ENCODE data around the gene BGLAP.

The BGLAP gene

DNA sequence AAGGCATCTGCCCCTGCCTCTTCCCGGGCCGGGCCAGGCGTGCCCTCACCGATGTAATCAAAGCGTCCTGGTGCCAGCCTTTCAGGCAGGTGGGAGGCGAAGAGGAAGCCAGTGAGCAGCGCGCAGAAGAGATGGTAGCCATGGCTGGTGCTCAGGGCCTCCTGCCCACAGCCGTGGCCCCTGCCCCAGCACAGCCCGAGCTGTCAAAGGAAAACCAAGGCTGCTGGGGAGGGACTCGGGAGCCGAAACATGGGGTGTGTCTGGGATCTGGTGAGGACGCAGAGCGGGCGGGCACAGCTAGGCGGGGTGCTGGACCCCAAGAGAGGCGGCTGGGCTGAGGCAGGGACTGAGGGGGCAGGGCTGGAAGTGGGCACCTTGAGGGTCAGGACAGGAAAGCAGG is 2.7 kb downstream of the BGLAP start:
- Histone ChIP-seq H3K4me1 (ENCODE audit: control insufficient read depth in 1 of 2, insufficient read depth in 2 of 2, low read length in 2 of 2) (peaks cover 4 to 29% of the 10 kb centered on the region in 2 donors), H3K4me3 (ENCODE audit: low read depth in 1 of 2, low read length in 2 of 2) (no peak overlapping the region), H3K36me3 (ENCODE audit: control insufficient read depth in 1 of 2, insufficient read depth in 2 of 2, low read length in 2 of 2) (peaks cover 7 to 26% of the 10 kb centered on the region in 2 donors), H3K27ac (ENCODE audit: low read length) (no peak overlapping the region), H3K27me3 (ENCODE audit: low read depth, low read length) (peaks cover 11% of the 10 kb centered on the region), H3K9me3 (ENCODE audit: control insufficient read depth in 1 of 2, low read length in 2 of 2) (no peaks in the 10 kb centered on the region)

DNA sequence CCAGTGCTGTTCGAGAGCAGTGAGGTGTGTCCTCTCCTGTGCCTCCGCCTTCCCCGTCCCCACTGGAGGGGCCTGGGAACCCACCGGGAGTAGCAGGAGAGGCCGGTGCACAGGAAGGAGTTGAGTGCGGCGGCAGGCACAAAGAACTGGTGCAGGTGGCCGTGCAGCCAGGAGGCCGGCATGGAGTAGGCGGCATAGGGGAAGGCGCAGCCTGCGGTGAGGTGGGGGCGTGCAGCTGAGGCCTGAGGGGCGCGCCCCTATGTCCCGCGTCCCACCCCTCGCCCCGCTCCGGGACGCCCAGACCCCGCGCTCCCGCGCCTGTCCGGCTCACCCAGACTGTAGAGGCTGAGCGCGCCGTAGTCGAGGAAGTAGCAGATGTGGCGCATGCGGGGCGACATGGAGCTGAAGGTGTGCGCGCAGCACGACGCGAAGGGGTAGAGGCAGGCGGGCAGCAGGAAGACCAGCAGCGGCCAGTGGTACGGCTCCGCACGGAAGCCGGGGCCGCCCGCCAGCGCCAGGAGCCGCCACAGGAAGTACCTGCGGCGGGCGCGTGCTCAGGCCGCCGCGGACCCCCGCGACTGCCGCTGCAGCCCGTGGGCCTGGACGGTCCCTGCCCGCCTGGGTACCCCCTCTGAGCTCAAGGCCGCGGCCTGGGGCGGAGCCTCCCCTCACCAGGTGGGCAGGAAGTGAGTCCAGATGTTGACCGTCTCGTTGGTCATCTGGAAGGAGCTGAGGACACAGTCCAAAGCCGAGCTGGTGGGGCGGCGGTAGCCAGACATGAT is 3.7 kb downstream of the BGLAP start:
- H3K36me3 ChIP-seq (ENCODE audit: control insufficient read depth in 1 of 2, insufficient read depth in 2 of 2, low read length in 2 of 2) = peaks cover 6 to 32% of the 10 kb centered on the region in 2 donors
- peaks cover 11% of the 10 kb centered on the region for H3K27me3 ChIP-seq (ENCODE audit: low read depth, low read length)
- no peaks in the 10 kb centered on the region for H3K9me3 ChIP-seq (ENCODE audit: control insufficient read depth in 1 of 2, low read length in 2 of 2)
- peaks cover 4 to 29% of the 10 kb centered on the region in 2 donors for H3K4me1 ChIP-seq (ENCODE audit: control insufficient read depth in 1 of 2, insufficient read depth in 2 of 2, low read length in 2 of 2)
- H3K27ac ChIP-seq (ENCODE audit: low read length) = no peak overlapping the region
- peak overlapping the region; percentile 11 to 30 for H3K4me3 ChIP-seq (ENCODE audit: low read depth in 1 of 2, low read length in 2 of 2)

DNA sequence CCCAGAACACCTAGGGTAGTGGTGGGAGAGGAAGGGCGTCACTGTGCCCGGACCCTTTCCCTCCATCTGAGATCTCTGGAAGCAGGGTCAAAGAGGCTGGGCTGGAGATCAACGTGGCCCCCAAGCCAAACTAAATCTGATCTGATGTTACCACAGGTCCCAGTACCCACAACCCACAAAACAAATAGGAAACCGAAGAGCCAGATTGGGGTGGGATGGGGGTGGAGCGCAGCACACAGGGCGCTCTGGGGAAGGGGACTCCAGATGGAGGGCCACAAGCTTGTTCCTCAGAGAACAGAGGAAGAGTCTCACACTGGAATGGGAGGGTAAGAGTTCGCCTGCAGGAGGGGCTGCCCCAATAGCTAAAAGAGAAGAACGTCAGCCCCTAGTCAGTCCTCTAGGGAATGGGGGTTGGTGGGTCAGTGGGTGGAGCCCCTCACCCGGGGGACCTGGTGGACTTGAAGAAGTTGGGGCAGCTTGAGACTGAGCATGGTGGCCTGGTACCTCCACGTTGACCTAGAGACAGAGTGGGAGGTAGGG is 4.3 kb downstream of the BGLAP start:
- peaks cover 11% of the 10 kb centered on the region for H3K27me3 ChIP-seq (ENCODE audit: low read depth, low read length)
- H3K36me3 ChIP-seq (ENCODE audit: control insufficient read depth in 1 of 2, insufficient read depth in 2 of 2, low read length in 2 of 2) = peaks cover 12 to 33% of the 10 kb centered on the region in 2 donors
- peak overlapping the region in 1 of 2 donors; percentile 30 for H3K4me3 ChIP-seq (ENCODE audit: low read depth in 1 of 2, low read length in 2 of 2)
- no peak overlapping the region for H3K27ac ChIP-seq (ENCODE audit: low read length)
- H3K9me3 ChIP-seq (ENCODE audit: control insufficient read depth in 1 of 2, low read length in 2 of 2) = no peaks in the 10 kb centered on the region
- H3K4me1 ChIP-seq (ENCODE audit: control insufficient read depth in 1 of 2, insufficient read depth in 2 of 2, low read length in 2 of 2) = peaks cover 4 to 29% of the 10 kb centered on the region in 2 donors

DNA sequence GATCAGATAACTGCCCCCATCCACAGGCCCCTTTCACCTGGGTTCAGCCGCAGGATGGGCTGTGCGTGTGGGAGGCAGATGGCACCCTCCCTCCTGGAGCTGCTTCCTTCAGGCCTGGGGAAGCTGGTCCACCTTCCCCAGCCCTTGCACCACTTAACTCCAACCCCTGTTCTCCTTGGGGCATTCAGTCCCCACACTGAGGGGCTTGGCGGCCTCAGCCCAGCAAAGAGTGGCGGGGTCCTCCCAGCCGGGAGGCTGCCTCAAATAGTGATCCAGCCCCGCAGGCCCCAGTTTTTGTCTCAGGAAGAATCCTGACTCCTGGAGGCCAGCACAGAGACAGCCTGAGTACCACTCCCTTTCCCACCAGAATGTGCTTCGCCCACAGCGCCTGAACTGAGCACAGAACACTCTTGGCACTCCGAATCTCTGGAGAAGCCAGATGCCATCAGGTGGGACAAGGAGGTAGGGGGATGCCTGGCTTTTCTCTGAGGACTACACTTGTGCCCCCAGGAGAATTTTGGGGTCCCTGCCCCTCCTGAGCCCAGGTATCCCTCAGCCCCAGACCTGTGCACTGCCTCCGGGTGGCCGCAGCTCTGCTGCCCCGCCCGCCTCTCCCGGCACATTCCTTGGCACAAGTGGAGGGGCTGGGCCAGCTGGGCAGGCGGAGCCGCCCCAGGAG is 4.9 kb downstream of the BGLAP start:
- Histone ChIP-seq H3K4me1 (ENCODE audit: control insufficient read depth in 1 of 2, insufficient read depth in 2 of 2, low read length in 2 of 2) (peaks cover 4 to 29% of the 10 kb centered on the region in 2 donors), H3K9me3 (ENCODE audit: control insufficient read depth in 1 of 2, low read length in 2 of 2) (no peaks in the 10 kb centered on the region), H3K27ac (ENCODE audit: low read length) (no peak overlapping the region), H3K36me3 (ENCODE audit: control insufficient read depth in 1 of 2, insufficient read depth in 2 of 2, low read length in 2 of 2) (peaks cover 18 to 35% of the 10 kb centered on the region in 2 donors), H3K4me3 (ENCODE audit: low read depth in 1 of 2, low read length in 2 of 2) (no peak overlapping the region), H3K27me3 (ENCODE audit: low read depth, low read length) (peaks cover 11% of the 10 kb centered on the region)

DNA sequence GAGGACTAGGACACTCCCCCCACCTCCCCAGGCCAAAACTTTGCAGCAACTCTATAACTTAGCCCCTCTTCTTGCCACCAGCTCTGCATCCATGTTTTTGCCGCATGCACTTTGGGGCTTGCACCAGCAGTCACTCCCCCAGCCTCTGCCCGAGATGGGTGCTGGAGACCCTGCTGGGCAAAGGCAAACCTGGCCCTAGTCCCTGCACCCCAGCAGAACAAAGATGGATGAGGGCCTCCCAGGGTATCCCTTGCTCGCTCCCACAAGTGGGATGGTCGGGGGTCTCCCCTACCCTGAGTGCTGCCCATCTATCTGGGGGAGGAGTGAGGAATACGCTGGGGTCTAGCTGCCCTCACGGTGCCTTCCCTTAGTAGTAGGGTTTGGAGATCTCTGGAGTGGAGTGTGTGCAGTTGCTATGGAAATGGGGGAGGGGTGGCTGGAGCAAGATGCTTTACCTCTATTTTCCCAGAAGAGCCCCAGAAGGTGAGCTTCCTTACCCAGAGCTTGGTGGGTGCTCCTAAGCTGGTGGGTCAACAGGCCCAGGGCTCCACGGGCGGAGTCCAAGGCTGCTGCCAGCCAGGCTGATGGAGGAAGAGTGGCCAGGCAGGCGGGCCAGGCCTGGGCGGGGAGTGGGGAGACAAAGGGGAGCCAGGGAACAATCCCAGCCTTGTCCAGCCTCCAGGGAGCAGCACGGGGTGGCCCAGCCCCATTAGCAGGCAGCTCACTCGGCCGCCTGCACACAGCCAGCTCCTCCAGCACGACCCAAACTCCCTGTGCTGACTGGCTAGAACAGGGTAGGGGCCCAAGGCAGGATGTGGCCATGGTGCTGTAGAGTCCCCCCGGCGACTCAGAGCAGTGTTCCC is 5.7 kb downstream of the BGLAP start, which contains the start of gene PAQR6:
Gene PAQR6, minus strand, starts transcription at position 597 of the 863 bp plus-strand sequence. CDS start 1,325 bp downstream, outside the sequence.
- Histone ChIP-seq H3K27ac (ENCODE audit: low read length) (no peak within 1 kb of the TSS), H3K27me3 (ENCODE audit: low read depth, low read length) (peaks cover 11% of the 10 kb centered on the region), H3K36me3 (ENCODE audit: control insufficient read depth in 1 of 2, insufficient read depth in 2 of 2, low read length in 2 of 2) (peaks cover 25 to 38% of the 10 kb centered on the region in 2 donors), H3K9me3 (ENCODE audit: control insufficient read depth in 1 of 2, low read length in 2 of 2) (no peaks in the 10 kb centered on the region), H3K4me3 (ENCODE audit: low read depth in 1 of 2, low read length in 2 of 2) (no peak within 1 kb of the TSS), H3K4me1 (ENCODE audit: control insufficient read depth in 1 of 2, insufficient read depth in 2 of 2, low read length in 2 of 2) (peaks cover 4 to 29% of the 10 kb centered on the region in 2 donors)

DNA sequence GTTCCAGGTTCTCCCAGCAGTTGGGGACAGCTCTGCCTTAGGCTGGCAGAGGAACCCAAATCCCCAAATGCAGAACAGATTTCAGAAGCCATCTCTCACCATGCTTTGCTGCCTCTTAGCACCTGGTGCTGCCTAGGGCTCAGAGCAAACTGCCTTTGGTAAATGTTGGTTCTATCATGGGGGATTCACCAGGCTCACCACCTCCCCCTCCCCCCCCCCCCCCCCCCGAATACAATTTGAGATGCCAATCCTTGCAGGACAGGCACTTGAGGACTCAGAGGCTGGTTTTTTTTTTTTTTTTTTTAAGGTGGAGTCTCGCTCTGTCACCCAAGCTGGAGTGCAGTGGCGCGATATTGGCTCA is 6.3 kb downstream of the BGLAP start:
- H3K4me3 ChIP-seq (ENCODE audit: low read depth in 1 of 2, low read length in 2 of 2) = no peak overlapping the region
- H3K4me1 ChIP-seq (ENCODE audit: control insufficient read depth in 1 of 2, insufficient read depth in 2 of 2, low read length in 2 of 2) = peaks cover 4 to 29% of the 10 kb centered on the region in 2 donors
- H3K27me3 ChIP-seq (ENCODE audit: low read depth, low read length) = peaks cover 11% of the 10 kb centered on the region
- H3K36me3 ChIP-seq (ENCODE audit: control insufficient read depth in 1 of 2, insufficient read depth in 2 of 2, low read length in 2 of 2) = peaks cover 31 to 44% of the 10 kb centered on the region in 2 donors
- no peaks in the 10 kb centered on the region for H3K9me3 ChIP-seq (ENCODE audit: control insufficient read depth in 1 of 2, low read length in 2 of 2)
- no peak overlapping the region for H3K27ac ChIP-seq (ENCODE audit: low read length)

DNA sequence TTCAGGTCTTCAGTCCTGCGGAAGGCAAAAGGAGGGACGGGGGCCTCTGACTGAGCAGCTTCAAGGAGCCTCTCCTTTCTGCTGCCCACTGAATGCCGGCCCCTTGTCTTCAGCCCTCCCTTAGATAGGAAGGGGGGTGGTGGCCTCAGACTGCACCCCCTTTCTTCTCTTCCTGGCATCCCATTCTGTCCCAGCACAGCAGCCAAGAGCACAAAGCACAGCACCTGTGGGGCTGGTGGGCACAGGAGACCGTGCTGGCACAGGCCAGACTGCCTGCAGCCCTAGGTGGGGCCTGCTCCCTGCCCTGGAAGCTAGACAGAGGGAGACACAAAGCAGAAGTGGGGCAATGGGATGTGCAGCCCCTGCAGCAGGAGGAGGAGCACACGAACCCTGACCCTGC is 7.6 kb downstream of the BGLAP start:
- H3K9me3 ChIP-seq (ENCODE audit: control insufficient read depth in 1 of 2, low read length in 2 of 2) = no peaks in the 10 kb centered on the region
- peaks cover 41 to 56% of the 10 kb centered on the region in 2 donors for H3K36me3 ChIP-seq (ENCODE audit: control insufficient read depth in 1 of 2, insufficient read depth in 2 of 2, low read length in 2 of 2)
- peaks cover 4 to 29% of the 10 kb centered on the region in 2 donors for H3K4me1 ChIP-seq (ENCODE audit: control insufficient read depth in 1 of 2, insufficient read depth in 2 of 2, low read length in 2 of 2)
- H3K4me3 ChIP-seq (ENCODE audit: low read depth in 1 of 2, low read length in 2 of 2) = no peak overlapping the region
- H3K27me3 ChIP-seq (ENCODE audit: low read depth, low read length) = peaks cover 11% of the 10 kb centered on the region
- no peak overlapping the region for H3K27ac ChIP-seq (ENCODE audit: low read length)

DNA sequence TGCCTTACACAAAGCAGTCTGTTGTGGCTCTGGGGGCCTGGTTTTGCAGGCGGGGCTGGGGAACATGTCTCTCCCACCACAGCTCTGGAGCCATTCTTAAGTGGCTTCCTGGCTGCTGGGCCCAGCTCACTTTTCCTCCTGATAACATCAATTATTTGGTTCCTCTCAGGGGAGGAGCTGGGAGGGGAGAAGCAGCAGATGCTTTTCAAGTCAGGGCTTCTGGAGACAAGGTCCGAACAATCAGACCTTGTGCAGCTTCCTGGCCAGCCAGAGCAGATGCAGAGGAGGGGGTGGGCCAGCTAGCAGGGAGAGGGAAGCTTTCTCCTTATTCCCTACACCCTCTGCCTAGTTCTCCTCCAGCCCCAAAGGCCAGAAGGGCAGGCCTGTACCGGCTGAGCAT is 9.5 kb downstream of the BGLAP start:
- no peaks in the 10 kb centered on the region for H3K9me3 ChIP-seq (ENCODE audit: control insufficient read depth in 1 of 2, low read length in 2 of 2)
- no peak overlapping the region for H3K4me3 ChIP-seq (ENCODE audit: low read depth in 1 of 2, low read length in 2 of 2)
- H3K4me1 ChIP-seq (ENCODE audit: control insufficient read depth in 1 of 2, insufficient read depth in 2 of 2, low read length in 2 of 2) = peaks cover 0 to 15% of the 10 kb centered on the region in 2 donors
- H3K27ac ChIP-seq (ENCODE audit: low read length) = no peak overlapping the region
- no peaks in the 10 kb centered on the region for H3K27me3 ChIP-seq (ENCODE audit: low read depth, low read length)
- peaks cover 50 to 65% of the 10 kb centered on the region in 2 donors for H3K36me3 ChIP-seq (ENCODE audit: control insufficient read depth in 1 of 2, insufficient read depth in 2 of 2, low read length in 2 of 2)

DNA sequence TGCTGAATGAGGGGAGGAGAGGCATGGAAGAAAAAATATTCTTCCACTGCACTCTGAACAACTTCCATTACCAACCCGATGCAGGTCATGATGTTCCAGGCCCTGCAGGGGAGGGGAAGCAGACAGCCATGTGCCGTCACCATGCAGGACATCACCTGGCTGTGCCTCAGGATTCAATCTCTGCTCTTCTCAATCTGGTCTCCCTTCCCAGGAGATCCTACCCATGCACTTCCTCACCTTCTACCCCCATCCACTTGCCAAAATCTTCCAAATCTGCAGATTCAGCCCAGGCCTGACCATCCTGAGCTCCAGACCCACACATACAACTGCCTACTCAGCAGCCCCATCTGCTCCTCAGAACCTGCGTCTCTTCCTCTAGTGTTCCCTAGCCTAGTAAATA is 11.7 kb downstream of the BGLAP start:
- no peaks in the 10 kb centered on the region for H3K9me3 ChIP-seq (ENCODE audit: control insufficient read depth in 1 of 2, low read length in 2 of 2)
- H3K36me3 ChIP-seq (ENCODE audit: control insufficient read depth in 1 of 2, insufficient read depth in 2 of 2, low read length in 2 of 2) = peaks cover 68 to 86% of the 10 kb centered on the region in 2 donors
- no peak overlapping the region for H3K27ac ChIP-seq (ENCODE audit: low read length)
- H3K27me3 ChIP-seq (ENCODE audit: low read depth, low read length) = no peaks in the 10 kb centered on the region
- no peak overlapping the region for H3K4me3 ChIP-seq (ENCODE audit: low read depth in 1 of 2, low read length in 2 of 2)
- H3K4me1 ChIP-seq (ENCODE audit: control insufficient read depth in 1 of 2, insufficient read depth in 2 of 2, low read length in 2 of 2) = no peaks in the 10 kb centered on the region

DNA sequence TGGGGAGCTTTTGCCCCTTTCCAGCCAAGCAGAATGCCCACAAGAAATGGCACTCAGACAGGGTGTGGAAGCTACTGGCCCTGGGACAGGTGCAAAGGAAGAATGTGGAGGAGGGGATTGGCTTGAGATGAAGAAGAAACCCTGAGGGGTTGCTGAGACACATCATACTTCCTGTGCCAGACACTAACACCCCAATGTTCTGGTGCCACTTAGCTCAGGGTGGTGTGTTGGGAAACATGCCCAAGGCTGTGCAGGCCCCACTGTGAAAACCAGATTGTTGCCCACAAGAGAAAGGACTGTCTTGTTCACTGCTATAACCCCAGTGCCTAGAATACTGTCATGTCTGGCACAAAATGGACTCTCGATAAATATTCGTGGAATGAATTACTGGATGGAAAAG is 15.7 kb downstream of the BGLAP start:
- Histone ChIP-seq H3K27ac (ENCODE audit: low read length) (no peak overlapping the region), H3K27me3 (ENCODE audit: low read depth, low read length) (no peaks in the 10 kb centered on the region), H3K36me3 (ENCODE audit: control insufficient read depth in 1 of 2, insufficient read depth in 2 of 2, low read length in 2 of 2) (peaks cover 74 to 87% of the 10 kb centered on the region in 2 donors), H3K4me3 (ENCODE audit: low read depth in 1 of 2, low read length in 2 of 2) (no peak overlapping the region), H3K4me1 (ENCODE audit: control insufficient read depth in 1 of 2, insufficient read depth in 2 of 2, low read length in 2 of 2) (no peaks in the 10 kb centered on the region), H3K9me3 (ENCODE audit: control insufficient read depth in 1 of 2, low read length in 2 of 2) (no peaks in the 10 kb centered on the region)

DNA sequence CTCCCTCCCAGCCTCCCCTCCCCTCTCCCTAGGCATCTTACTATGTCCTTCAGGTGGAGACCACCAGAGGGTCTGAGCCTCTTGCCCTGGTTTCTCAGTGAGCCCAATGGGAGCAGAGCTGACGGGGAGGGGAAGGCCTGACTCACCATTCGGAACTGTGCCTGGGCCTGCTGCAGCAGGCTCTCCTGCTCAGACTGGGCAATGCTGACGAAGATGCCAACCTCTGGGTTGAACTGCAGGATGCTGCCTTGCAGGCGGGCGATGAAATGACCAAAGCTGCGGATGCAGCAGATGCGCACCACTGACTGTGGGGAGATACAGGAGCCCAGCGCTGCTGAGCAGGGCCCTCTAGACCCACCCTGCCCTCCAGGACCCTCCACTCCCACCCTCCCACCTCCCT is 16.9 kb downstream of the BGLAP start:
- Histone ChIP-seq H3K4me1 (ENCODE audit: control insufficient read depth in 1 of 2, insufficient read depth in 2 of 2, low read length in 2 of 2) (no peaks in the 10 kb centered on the region), H3K36me3 (ENCODE audit: control insufficient read depth in 1 of 2, insufficient read depth in 2 of 2, low read length in 2 of 2) (peaks cover 74 to 87% of the 10 kb centered on the region in 2 donors), H3K9me3 (ENCODE audit: control insufficient read depth in 1 of 2, low read length in 2 of 2) (no peaks in the 10 kb centered on the region), H3K4me3 (ENCODE audit: low read depth in 1 of 2, low read length in 2 of 2) (no peak overlapping the region), H3K27ac (ENCODE audit: low read length) (no peak overlapping the region), H3K27me3 (ENCODE audit: low read depth, low read length) (no peaks in the 10 kb centered on the region)
